ENCODE data around the gene ETDB.
"Not testable (repeated sequence)": the region's sequence is repeated elsewhere in the genome, so short reads cannot be mapped to it uniquely, and the experiment has no call there.

The ETDB gene

GRCh38 chrX:135120056-135120576 lies at the start of gene ETDB:
Gene ETDB, minus strand, starts transcription at chrX:135120526. Its CDS starts 1,265 bp downstream, at chrX:135119261.
- not testable (repeated sequence) for DNase-seq (ENCODE audit: insufficient read length, low spot score); FAIRE-seq

DNA sequence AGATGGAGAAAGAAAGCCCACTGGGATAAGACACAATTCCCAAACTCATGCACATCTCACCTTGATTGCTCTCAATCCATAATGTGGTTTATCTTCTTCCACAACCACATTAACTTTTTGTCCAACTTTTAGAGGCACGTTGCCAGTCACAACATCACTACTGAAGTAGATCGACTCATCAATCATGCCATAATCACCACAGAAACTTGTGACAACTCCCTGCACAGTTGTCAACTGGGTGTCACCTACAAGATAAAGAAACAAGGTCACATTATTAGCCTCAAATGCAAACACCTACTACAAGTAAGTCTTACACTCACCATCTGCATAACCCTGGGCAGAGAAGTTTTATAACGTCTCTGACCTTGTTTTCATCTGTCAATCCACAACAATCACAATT lies 49.2 kb upstream of the ETDB start:
- FAIRE-seq; DNase-seq (ENCODE audit: insufficient read length, low spot score): not testable (repeated sequence)

DNA sequence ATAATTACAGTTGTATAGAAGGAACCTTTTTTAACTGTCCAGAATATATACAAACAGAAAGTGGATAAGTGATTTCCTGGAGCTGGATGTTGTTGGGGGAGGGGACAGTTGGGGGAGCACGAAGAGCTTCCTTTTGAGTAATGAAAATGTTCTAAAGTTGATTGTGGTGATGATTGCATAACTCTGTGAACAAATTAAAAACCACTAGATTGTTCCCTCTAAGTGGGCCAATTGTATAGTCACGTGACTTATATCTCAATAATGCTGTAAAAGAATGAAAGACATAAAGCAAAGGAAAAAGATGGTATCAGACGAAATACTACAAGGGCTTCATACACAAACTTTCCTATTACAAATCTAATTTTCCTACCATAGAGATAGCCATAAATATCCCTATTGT lies 48.2 kb upstream of the ETDB start:
- DNase-seq (ENCODE audit: insufficient read length, low spot score) (no peak), FAIRE-seq (no peak)
- TF ChIP-seq, protein P1, sequence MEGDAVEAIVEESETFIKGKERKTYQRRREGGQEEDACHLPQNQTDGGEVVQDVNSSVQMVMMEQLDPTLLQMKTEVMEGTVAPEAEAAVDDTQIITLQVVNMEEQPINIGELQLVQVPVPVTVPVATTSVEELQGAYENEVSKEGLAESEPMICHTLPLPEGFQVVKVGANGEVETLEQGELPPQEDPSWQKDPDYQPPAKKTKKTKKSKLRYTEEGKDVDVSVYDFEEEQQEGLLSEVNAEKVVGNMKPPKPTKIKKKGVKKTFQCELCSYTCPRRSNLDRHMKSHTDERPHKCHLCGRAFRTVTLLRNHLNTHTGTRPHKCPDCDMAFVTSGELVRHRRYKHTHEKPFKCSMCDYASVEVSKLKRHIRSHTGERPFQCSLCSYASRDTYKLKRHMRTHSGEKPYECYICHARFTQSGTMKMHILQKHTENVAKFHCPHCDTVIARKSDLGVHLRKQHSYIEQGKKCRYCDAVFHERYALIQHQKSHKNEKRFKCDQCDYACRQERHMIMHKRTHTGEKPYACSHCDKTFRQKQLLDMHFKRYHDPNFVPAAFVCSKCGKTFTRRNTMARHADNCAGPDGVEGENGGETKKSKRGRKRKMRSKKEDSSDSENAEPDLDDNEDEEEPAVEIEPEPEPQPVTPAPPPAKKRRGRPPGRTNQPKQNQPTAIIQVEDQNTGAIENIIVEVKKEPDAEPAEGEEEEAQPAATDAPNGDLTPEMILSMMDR (IDR thresholded peaks at IDR 0.05; ENCODE audit: insufficient read depth, missing control alignments) = no peak

- not testable (repeated sequence) for FAIRE-seq
These were observed 34.4 kb upstream of the ETDB start for GRCh38 chrX:135154688-135155087.

GRCh38 chrX:135126145-135126544 lies 5.8 kb upstream of the ETDB start:
- DNase-seq (ENCODE audit: insufficient read length, low spot score); FAIRE-seq: not testable (repeated sequence)

More at GRCh38 chrX:135154688-135155087, 34.4 kb upstream of the ETDB start:
- DNase-seq (ENCODE audit: insufficient read length, low spot score) = not testable (repeated sequence)

- FAIRE-seq; DNase-seq (ENCODE audit: insufficient read length, low spot score): not testable (repeated sequence)
These were observed 4.3 kb downstream of the ETDB start for GRCh38 chrX:135116064-135116463.

- FAIRE-seq (no peak), DNase-seq (ENCODE audit: insufficient read length, low spot score) (no peak)
- TF ChIP-seq, protein P1 (IDR thresholded peaks at IDR 0.05; ENCODE audit: insufficient read depth, missing control alignments) = no peak
These were observed 5.9 kb downstream of the ETDB start for GRCh38 chrX:135114392-135114791.

DNA sequence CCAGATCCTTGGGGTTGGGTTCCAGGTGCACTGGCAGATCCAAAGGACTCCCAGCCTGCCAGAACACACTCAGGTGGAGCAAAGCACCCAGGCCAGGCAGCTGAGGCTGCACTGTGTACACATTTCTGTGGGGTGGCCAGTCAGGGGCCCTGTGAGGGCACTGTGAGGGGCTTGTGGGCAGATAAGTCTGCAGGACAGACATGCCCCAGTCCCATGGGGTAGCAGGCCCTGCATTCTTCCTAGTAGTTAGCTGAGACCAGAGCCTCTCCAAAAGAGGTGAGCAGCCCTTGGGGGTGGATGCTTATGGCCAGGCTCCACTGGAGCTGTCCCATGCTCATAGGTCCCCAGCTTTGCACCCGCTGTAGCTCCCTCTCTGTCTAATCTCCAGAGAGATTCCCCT lies 7.6 kb downstream of the ETDB start:
- TF ChIP-seq, protein P1 (IDR thresholded peaks at IDR 0.05; ENCODE audit: insufficient read depth, missing control alignments) = no peak
- FAIRE-seq (no peak), DNase-seq (ENCODE audit: insufficient read length, low spot score) (no peak)

DNA sequence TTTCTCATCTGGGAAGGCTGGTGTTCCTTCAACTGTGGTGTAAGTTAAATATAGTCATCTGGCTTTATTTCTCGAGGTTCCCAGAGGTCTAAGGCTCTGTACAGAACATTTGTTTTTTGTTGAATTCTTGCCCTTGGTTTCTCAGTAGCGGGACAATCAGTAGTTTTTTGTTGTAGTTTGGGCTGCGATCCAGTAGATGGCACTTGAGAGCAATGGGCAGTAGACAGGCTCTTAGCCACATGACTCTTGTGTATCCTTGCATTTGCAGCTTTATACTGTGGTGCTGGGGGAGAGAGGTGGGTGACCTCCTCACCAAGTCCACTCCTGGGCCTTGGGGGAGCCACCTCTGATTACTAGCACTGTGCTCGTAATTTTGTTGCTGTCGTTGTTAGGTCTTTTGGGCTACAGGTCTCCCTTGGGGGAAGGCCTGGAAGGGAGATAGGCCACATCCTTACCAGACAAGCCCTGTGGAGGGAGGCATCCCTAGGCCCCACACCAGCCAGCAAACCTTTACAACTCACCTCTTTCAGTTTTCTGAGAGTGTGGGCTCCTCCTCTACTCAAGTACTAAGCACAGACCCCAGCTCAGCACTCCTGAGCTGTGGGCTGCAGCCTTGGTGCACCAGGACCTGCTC lies 8.1 kb downstream of the ETDB start:
- no peak for DNase-seq (ENCODE audit: insufficient read length, low spot score)

DNA sequence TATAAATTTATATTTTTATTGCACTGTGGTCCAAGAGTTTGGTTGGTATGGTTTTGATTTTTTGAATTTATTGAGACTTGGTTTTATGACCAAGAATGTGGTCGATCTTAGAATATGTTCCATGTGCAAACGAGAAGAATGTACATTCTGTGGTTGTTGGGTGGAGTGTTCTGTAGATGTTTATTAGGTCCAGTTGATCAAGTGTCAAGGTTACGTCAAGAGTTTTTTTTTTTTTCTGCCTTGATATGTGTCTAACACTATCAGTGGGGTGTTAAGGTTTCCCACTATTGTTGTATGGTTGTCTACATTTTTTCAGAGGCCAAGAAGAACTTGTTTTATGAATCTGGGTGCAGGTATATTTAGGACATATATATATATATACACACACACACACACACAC lies 10.8 kb downstream of the ETDB start:
- no peak for FAIRE-seq
- no peak for DNase-seq (ENCODE audit: insufficient read length, low spot score)
- TF ChIP-seq, protein P1 (IDR thresholded peaks at IDR 0.05; ENCODE audit: insufficient read depth, missing control alignments) = no peak

More for the DNA sequence above, 8.1 kb downstream of the ETDB start:
- TF ChIP-seq, protein P1 (IDR thresholded peaks at IDR 0.05; ENCODE audit: insufficient read depth, missing control alignments) = peak; percentile 55
- FAIRE-seq = no peak
